ENCODE results near the gene AKT3. TPM values are rescaled to one million over a fixed set of nuclear protein-coding genes. Genes with fewer than 3 reads are reported as not detected.

Gene AKT3
- total and polyA plus RNA-seq, 2 of the 8 experiments (the other 6 are each of a cell fraction or from before 2014, with no cell fraction given): 6.0 to 36.4 TPM

DNA sequence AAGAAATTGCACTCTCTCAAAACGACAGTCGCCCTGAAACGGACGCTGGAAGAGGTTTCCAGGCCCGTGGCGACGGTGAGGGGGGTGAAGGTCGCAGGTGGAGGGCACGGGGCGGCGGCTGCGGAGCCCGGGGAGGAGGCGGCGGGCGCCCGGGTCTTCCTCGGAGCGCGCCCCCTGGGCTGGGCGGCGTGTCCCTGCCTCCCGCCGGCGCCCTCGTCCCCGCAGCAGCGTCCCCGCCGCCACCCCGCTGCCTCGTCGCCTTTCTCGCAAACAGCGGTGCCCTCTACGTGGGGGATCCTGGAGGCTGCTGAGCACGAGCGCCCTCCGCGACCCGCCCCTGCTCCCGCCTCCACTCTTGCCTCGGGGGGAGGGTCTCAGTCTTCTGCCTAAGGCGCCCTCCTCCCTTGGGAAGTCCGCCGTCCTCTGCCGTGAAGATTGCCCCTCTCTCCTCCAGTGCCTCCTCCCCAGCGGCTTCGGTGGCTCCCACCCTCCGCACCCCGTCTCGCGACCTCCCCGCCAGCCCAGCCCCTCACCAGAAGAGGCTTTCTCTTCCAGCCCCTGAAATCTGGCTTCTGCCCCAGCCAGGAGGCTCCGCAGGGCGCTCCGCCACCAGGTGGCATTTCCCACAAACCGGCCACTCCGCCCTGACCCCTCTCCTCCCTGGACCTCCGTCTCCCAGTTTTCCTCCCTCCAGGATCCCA lies 366.8 kb downstream of the AKT3 start (continued):
- TF ChIP-seq, protein P1, sequence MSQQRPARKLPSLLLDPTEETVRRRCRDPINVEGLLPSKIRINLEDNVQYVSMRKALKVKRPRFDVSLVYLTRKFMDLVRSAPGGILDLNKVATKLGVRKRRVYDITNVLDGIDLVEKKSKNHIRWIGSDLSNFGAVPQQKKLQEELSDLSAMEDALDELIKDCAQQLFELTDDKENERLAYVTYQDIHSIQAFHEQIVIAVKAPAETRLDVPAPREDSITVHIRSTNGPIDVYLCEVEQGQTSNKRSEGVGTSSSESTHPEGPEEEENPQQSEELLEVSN (IDR thresholded peaks at IDR 0.05): no peak; the same call in 1 of the 2 replicates
- TF ChIP-seq GABPA (IDR thresholded peaks at IDR 0.05; ENCODE audit: borderline replicate concordance, insufficient read depth, low read length) (no peak), KDM4A (IDR thresholded peaks at IDR 0.05; ENCODE audit: low read depth, low read length, severe bottlenecking) (peak; percentile 52), RFX5 (IDR thresholded peaks at IDR 0.05; ENCODE audit: borderline replicate concordance, low read depth, low read length) (no peak), YY1 (IDR thresholded peaks at IDR 0.05; ENCODE audit: low read depth, low read length) (0 out of 2 replicates have a peak, but pooled peaks have one; percentile 46), RBBP5 (IDR thresholded peaks at IDR 0.05; ENCODE audit: borderline replicate concordance, low read depth, low read length) (no peak), POU5F1 (IDR thresholded peaks at IDR 0.05; ENCODE audit: low read depth, low read length) (no peak), CHD1 (IDR thresholded peaks at IDR 0.05; ENCODE audit: low read depth, low read length) (no peak), POLR2A (IDR thresholded peaks at IDR 0.05; ENCODE audit: control extremely low read depth in 1 of 2, low read depth in 2 of 2, low read length in 2 of 2) (no peak)
- TF ChIP-seq, protein P2, sequence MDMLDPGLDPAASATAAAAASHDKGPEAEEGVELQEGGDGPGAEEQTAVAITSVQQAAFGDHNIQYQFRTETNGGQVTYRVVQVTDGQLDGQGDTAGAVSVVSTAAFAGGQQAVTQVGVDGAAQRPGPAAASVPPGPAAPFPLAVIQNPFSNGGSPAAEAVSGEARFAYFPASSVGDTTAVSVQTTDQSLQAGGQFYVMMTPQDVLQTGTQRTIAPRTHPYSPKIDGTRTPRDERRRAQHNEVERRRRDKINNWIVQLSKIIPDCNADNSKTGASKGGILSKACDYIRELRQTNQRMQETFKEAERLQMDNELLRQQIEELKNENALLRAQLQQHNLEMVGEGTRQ (IDR thresholded peaks at IDR 0.05; ENCODE audit: low read length): no peak

All from H1 (cell line).